A673 (cell line): Measurements from ENCODE around the gene MGLL. TPM values are rescaled to one million over a fixed set of nuclear protein-coding genes. Genes with fewer than 3 reads are reported as not detected.

ENCODE experiments used
- BruUV-seq: library from RNA; stranded (reverse); fragments of 400-500 nt; replicated peaks from 2 replicates; lab custom pipeline; 2021; lab: Mats Ljungman, UMichigan
- CTCF ChIA-PET: fragments of 300-600 bp; sonication (Branson Sonifier 250); formaldehyde crosslinking; loops from one replicate; lab custom pipeline; 2022; ENCODE audit warnings: antibody characterized with exemption; lab: Charles Lee
- POLR2A ChIA-PET: fragments of 300-600 bp; sonication (Branson Sonifier 250); formaldehyde crosslinking; loops from one replicate; lab custom pipeline; 2022; ENCODE audit warnings: antibody characterized with exemption; ENCODE audit not compliant: low non-redundant PET; lab: Charles Lee
- DNase-seq: peaks from one replicate; pipeline ENCODE4 v3.0.0-alpha.2; 2015; ENCODE audit warnings: low spot score
- H3K27ac ChIP-seq: fragments of 200-600 bp; sonication (generic); 2 replicates; pipeline ENCODE4 v1.5.1; 2016; ENCODE audit warnings: mixed run types, low read depth, mild to moderate bottlenecking, mixed read lengths, antibody characterized with exemption, low read length; ENCODE audit not compliant: poor library complexity, severe bottlenecking
- H3K27me3 ChIP-seq: fragments of 200-600 bp; sonication (generic); replicated peaks from 2 replicates; pipeline ENCODE4 v1.6.1; 2017; ENCODE audit warnings: mixed run types, low read depth, mild to moderate bottlenecking, mixed read lengths, antibody characterized with exemption, low read length; ENCODE audit not compliant: insufficient read depth, poor library complexity
- H3K36me3 ChIP-seq: fragments of 200-600 bp; sonication (generic); 2 replicates; pipeline ENCODE4 v1.6.1; 2016; ENCODE audit warnings: mixed run types, mild to moderate bottlenecking, mixed read lengths, antibody characterized with exemption, low read length; ENCODE audit not compliant: insufficient read depth, poor library complexity, severe bottlenecking
- H3K4me1 ChIP-seq: fragments of 200-600 bp; sonication (generic); 2 replicates; pipeline ENCODE4 v1.6.1; 2017; ENCODE audit warnings: mixed run types, mild to moderate bottlenecking, mixed read lengths, antibody characterized with exemption, low read length; ENCODE audit not compliant: insufficient read depth, poor library complexity, severe bottlenecking
- H3K4me3 ChIP-seq: fragments of 200-600 bp; sonication (generic); 2 replicates; pipeline ENCODE4 v1.5.1; 2016; ENCODE audit warnings: low read depth, mixed run types, mild to moderate bottlenecking, mixed read lengths, low read length; ENCODE audit not compliant: poor library complexity, severe bottlenecking
- H3K9me3 ChIP-seq: fragments of 200-600 bp; sonication (generic); 2 replicates; pipeline ENCODE4 v1.6.1; 2016; ENCODE audit warnings: mixed run types, low read depth, mild to moderate bottlenecking, mixed read lengths, antibody characterized with exemption, low read length; ENCODE audit not compliant: poor library complexity, severe bottlenecking
- CTCF ChIP-seq: fragments of 300-800, 200-600 bp; sonication (generic); conservative IDR thresholded peaks from 2 replicates; pipeline ENCODE4 v1.5.1; 2017; ENCODE audit warnings: low read depth, mild to moderate bottlenecking, antibody characterized with exemption, low read length, moderate library complexity, mixed read lengths
- EZH2 ChIP-seq: fragments of 200-600 bp; sonication (generic); IDR thresholded peaks from 2 replicates; pipeline ENCODE4 v1.6.1; 2017; ENCODE audit warnings: borderline replicate concordance, low read depth, mild to moderate bottlenecking, mixed read lengths, antibody characterized with exemption, low read length; ENCODE audit not compliant: poor library complexity, severe bottlenecking
- intact Hi-C: fragments of 100-400 bp; cut with micrococcal nuclease; formaldehyde crosslinking; loops from one replicate; pipeline ENCODE4 v1.10.0; 2022; ENCODE audit not compliant: unreplicated experiment
- total RNA-seq: library from RNA; stranded (reverse); gene quantifications from 2 replicates; pipeline ENCODE4 v1.2.3, GENCODE V29; 2021

The MGLL gene
- total RNA-seq, 1 experiment from 2014 or later = 0.39 TPM

- no peak overlapping the region for H3K27ac ChIP-seq
- H3K36me3 ChIP-seq = no peaks in the 10 kb centered on the region
- no peaks in the 10 kb centered on the region for H3K27me3 ChIP-seq
- no peak overlapping the region for H3K4me3 ChIP-seq
- no peaks in the 10 kb centered on the region for H3K4me1 ChIP-seq
- no TSS peak for BruUV-seq
- TF ChIP-seq EZH2 (no peak), CTCF (no peak)
- no peaks in the 10 kb centered on the region for H3K9me3 ChIP-seq
- ChIA-PET POLR2A (no interaction called here), CTCF (no interaction called here)
- no peak for DNase-seq
- intact Hi-C loops = no loop called here
Measured at GRCh38 chr3:127678315-127678599, 144.1 kb downstream of the MGLL start.

- intact Hi-C loops = no loop called here
- Histone ChIP-seq H3K27me3 (no peaks in the 10 kb centered on the region), H3K27ac (no peak overlapping the region), H3K4me1 (no peaks in the 10 kb centered on the region), H3K9me3 (no peaks in the 10 kb centered on the region), H3K36me3 (no peaks in the 10 kb centered on the region), H3K4me3 (no peak overlapping the region)
- DNase-seq = no peak
- ChIA-PET CTCF (no interaction called here), POLR2A (no interaction called here)
- no TSS peak for BruUV-seq
- no peak for TF ChIP-seq EZH2
- no peak for TF ChIP-seq CTCF
Measured at GRCh38 chr3:127677541-127678314, 144.6 kb downstream of the MGLL start.

GRCh38 chr3:127676921-127677351 lies 145.4 kb downstream of the MGLL start:
- no peak overlapping the region for H3K4me3 ChIP-seq
- no peak overlapping the region for H3K27ac ChIP-seq
- CTCF ChIA-PET = no interaction called here
- no peaks in the 10 kb centered on the region for H3K36me3 ChIP-seq
- DNase-seq = no peak
- H3K4me1 ChIP-seq = peaks cover 3% of the 10 kb centered on the region
- no peaks in the 10 kb centered on the region for H3K9me3 ChIP-seq
- no peak for TF ChIP-seq EZH2
- no peak for TF ChIP-seq CTCF
- no peaks in the 10 kb centered on the region for H3K27me3 ChIP-seq
- no TSS peak for BruUV-seq
- POLR2A ChIA-PET = no interaction called here
- intact Hi-C loops = no loop called here
